ENCODE data around the gene TAF11. TPM values are rescaled to one million over a fixed set of nuclear protein-coding genes. Genes with fewer than 3 reads are reported as not detected.
"Not testable (repeated sequence)": the region's sequence is repeated elsewhere in the genome, so short reads cannot be mapped to it uniquely, and the experiment has no call there.

TAF11 gene
- polyA plus RNA-seq, 3 donors, result 46.6 to 55.3 (median 49.9) TPM

- no peak for DNase-seq (ENCODE audit: extremely low read depth in 1 of 11, low read depth in 9 of 11, low spot score in 4 of 11)
These were observed 26.5 kb upstream of the TAF11 start for GRCh38 chr6:34914358-34914757.

- no peak for DNase-seq (ENCODE audit: extremely low read depth in 1 of 11, low read depth in 9 of 11, low spot score in 4 of 11)
These were observed 25.0 kb upstream of the TAF11 start for GRCh38 chr6:34912715-34913464.

- DNase-seq (ENCODE audit: extremely low read depth in 1 of 11, low read depth in 9 of 11, low spot score in 4 of 11), result no peak
These were observed 24.0 kb upstream of the TAF11 start for GRCh38 chr6:34911822-34912221.

DNA sequence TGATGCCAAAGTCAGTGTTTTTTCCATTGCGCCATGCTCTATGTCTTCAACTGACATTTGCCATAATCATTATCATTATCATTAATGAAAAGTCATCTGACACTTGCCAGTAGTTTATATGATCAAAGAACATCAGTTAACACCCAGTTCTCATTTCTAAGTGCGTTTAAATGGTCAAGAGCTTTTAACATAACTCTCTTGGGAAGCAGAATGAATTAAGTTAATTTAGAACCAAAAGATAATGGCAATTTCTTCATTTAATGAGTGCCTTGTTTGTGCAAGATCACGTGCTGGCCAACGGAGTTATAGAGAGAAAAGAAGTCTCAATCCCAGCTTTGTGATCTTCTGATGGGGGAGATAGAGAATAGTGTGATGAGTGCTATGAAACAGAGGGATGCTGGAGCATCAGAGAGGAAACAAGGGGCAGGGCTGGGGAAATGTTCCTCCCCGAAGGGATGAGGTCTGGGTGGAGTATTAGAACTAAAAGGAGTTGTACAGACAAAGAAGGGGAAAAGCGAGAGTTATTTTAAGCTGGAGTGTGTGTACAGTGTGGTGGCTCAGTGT is 21.6 kb upstream of the TAF11 start:
- DNase-seq (ENCODE audit: extremely low read depth in 1 of 11, low read depth in 9 of 11, low spot score in 4 of 11), result no peak

DNA sequence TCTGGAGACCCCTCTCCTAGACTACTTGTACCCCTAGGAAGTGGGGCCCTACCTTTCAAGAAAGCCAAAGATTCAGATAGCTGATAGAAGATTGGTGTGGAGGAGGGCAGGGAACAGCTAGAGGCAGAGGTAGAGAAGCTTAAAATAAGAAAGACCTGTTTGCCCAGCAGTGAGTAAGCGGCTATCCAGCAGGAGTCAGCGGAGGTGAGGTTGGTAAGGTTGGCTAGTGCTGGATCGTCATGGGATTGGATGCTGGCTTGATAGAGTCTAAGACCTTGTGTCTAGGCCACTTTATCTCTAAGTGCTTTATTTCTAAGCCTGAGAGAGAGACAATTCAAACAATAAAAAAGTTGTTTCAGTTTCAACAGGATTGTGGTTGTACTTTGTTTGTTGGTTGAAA is 20.4 kb upstream of the TAF11 start:
- no peak for DNase-seq (ENCODE audit: extremely low read depth in 1 of 11, low read depth in 9 of 11, low spot score in 4 of 11)

GRCh38 chr6:34906826-34907225 is 19.0 kb upstream of the TAF11 start:
- DNase-seq (ENCODE audit: extremely low read depth in 1 of 11, low read depth in 9 of 11, low spot score in 4 of 11), result no peak

- DNase-seq (ENCODE audit: extremely low read depth in 1 of 11, low read depth in 9 of 11, low spot score in 4 of 11), result no peak
These were observed 17.3 kb upstream of the TAF11 start for GRCh38 chr6:34904990-34905613.

- DNase-seq (ENCODE audit: extremely low read depth in 1 of 11, low read depth in 9 of 11, low spot score in 4 of 11), result no peak
These were observed 14.1 kb upstream of the TAF11 start for GRCh38 chr6:34901930-34902329.

DNA sequence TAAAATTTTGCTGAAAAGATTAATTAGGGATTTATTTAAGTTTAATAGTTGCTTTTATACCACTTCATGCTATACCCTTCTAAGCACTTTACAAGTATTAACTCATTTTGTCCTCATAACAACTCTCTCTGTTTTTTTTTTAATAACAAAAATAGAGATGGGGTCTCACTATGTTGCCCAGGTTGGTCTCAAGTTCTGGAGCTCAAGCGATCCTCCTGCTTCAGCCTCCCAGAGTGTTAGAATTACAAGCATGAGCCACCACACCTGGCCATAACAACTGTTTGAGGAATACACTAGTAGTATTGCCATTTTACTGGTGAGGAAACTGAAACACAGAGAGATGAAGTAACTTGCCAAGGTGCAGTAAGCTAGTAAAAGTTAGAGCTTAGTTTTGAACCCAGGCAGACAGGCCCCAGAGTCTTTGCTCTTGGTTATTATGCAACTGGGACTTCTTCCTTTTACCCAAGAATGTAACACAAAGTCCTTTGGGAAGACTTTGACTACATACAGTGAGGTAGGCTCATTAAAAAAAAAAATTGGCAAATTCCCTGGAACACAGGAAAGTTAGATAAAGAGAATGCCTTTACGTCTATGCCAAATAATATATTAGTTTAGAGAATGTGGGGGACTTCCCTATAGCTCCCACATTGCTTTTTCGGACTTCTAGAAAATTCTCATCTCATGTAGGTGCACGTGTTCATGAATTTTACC is 12.6 kb upstream of the TAF11 start:
- no peak for DNase-seq (ENCODE audit: extremely low read depth in 1 of 11, low read depth in 9 of 11, low spot score in 4 of 11)

DNA sequence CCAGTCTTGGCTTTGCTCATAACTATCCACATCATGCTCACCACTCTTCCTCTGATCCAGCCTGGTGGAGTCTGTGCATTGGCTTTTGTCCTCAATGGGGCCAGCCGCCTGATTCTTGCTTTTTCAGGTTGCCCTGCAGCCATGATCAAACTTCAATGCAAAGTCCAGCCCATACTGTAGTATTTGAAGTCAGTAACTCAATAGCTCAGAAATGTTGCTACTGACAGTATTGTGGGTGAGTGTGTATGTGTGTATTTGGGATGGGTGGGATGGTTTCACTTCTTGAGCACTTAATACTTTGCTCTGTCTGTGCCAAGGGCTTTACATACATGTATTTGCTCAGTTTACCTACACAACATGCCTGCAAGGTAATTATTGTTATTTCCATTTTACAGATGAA is 11.9 kb upstream of the TAF11 start:
- not testable (repeated sequence) for DNase-seq (ENCODE audit: extremely low read depth in 1 of 11, low read depth in 9 of 11, low spot score in 4 of 11)

GRCh38 chr6:34897716-34898115 is 9.9 kb upstream of the TAF11 start:
- no peak for DNase-seq (ENCODE audit: extremely low read depth in 1 of 11, low read depth in 9 of 11, low spot score in 4 of 11)

GRCh38 chr6:34897130-34897529 is 9.3 kb upstream of the TAF11 start:
- no peak for DNase-seq (ENCODE audit: extremely low read depth in 1 of 11, low read depth in 9 of 11, low spot score in 4 of 11)

DNA sequence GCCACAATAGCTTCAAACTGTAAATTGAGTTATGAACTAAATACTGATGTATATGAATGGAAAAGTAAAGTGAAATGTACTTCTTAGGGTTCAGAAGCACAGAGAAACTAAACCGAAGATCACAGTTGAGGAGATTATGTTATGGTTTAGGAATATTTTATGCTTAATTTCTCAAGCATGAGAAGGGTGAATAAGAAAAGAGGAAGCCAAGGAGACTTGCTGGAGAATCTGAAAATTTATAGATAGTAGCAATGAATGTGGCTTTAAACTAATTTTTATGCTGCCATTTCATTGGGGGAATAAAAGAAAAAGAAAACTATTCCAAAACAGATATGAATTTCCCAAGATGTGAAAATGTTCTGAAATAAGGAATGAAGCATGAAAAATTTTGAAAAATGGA is 6.9 kb upstream of the TAF11 start:
- no peak for DNase-seq (ENCODE audit: extremely low read depth in 1 of 11, low read depth in 9 of 11, low spot score in 4 of 11)

DNA sequence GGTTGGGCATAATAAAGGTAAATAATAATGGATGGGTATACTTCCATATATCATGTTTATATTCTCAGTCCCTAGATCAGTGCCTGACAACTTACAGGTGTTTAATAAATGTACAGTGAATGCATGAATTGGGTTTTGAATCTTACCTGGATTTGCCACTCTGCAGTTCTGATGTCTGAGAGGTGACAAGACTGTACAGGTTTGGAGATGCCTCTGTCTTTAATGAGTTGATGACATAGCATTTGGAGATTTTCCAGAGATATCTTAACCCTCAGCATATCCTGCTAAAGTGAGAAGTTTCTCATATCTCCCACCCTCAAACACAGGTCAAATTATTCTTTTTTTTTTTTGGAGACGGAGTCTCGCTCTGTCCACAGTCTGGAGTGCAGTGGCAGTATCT is 3.5 kb upstream of the TAF11 start:
- DNase-seq (ENCODE audit: extremely low read depth in 1 of 11, low read depth in 9 of 11, low spot score in 4 of 11), result no peak

GRCh38 chr6:34890533-34890925 is 2.7 kb upstream of the TAF11 start:
- DNase-seq (ENCODE audit: extremely low read depth in 1 of 11, low read depth in 9 of 11, low spot score in 4 of 11), result no peak

DNA sequence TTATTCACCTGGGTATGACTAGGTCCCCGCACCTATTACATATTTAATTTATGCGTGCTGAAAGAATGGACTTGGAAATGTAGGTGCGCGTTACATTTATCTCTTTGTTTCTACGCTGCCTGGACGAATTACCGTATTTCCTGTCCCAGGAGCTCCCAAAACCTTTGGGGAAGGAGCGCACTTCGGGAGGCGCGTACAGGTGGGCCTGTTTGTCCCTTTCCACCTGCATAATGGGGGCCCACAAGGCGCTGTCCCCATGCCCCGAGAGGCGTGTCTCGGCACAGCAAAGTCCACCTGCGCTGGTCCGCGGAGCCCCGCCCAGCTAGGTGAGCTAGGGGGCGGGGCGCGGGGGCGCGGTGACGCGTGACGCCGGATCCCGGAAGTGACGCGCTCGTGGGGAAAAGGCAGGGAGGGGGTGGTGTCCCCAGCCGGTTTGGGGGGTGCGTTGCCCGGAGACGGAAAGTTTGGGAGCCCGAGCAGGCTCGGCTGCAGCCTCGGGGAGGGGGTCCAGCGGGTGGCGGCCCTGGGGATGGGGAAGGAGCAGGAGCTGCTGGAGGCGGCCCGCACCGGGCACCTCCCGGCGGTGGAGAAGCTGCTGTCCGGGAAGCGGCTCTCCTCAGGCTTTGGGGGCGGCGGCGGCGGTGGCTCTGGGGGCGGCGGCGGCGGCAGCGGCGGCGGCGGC is 1.2 kb upstream of the TAF11 start, which contains the start of gene ANKS1A:
Gene ANKS1A (plus strand): TSS at position 382 of the 682 bp plus-strand sequence. CDS start 148 bp downstream, at position 530.
- DNase-seq (ENCODE audit: extremely low read depth in 1 of 11, low read depth in 9 of 11, low spot score in 4 of 11), result peak; percentile 58 to 81 (median 77)

- no peak for DNase-seq (ENCODE audit: extremely low read depth in 1 of 11, low read depth in 9 of 11, low spot score in 4 of 11)
These were observed 643 bp upstream of the TAF11 start for GRCh38 chr6:34888514-34888856.

DNA sequence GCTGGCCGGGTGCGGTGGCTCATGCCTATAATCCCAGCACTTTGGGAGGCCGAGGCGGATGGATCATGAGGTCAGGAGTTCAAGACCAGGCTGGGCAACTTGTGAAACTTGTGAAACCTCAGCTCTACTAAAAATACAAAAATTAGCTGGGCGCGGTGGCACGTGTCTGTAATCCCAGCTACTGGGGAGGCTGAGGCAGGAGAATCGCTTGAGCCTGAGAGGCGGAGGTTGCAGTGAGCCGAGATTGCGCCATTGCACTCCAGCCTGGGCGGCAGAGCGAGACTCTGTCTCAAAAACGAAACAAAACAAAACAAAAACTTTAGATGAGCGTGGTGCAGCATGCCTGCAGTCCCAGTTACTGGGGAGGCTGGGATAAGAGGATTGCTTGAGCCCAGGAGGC is 2.0 kb downstream of the TAF11 start:
- DNase-seq (ENCODE audit: extremely low read depth in 1 of 11, low read depth in 9 of 11, low spot score in 4 of 11), result not testable (repeated sequence)

DNA sequence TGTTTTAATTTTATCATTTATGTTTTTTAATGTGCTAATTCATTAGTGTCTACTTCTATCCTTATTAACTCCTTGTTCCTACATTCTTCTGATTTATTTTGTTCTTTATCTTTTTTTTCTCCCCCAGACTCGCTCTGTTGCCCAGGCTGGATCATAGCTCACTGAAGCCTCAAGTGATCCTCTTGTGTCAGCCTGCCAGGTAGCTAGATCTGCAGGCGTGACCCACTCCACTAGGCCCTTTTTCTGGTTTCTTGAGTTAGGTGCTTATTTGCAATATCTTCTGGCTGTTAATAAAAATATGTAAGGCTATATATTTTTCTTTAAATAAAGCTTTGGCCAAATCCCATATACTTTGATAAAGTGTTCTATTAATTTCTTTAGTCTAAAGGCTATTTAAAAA is 2.8 kb downstream of the TAF11 start:
- DNase-seq (ENCODE audit: extremely low read depth in 1 of 11, low read depth in 9 of 11, low spot score in 4 of 11), result no peak
